ENCODE results near the gene F2RL1.

DNA sequence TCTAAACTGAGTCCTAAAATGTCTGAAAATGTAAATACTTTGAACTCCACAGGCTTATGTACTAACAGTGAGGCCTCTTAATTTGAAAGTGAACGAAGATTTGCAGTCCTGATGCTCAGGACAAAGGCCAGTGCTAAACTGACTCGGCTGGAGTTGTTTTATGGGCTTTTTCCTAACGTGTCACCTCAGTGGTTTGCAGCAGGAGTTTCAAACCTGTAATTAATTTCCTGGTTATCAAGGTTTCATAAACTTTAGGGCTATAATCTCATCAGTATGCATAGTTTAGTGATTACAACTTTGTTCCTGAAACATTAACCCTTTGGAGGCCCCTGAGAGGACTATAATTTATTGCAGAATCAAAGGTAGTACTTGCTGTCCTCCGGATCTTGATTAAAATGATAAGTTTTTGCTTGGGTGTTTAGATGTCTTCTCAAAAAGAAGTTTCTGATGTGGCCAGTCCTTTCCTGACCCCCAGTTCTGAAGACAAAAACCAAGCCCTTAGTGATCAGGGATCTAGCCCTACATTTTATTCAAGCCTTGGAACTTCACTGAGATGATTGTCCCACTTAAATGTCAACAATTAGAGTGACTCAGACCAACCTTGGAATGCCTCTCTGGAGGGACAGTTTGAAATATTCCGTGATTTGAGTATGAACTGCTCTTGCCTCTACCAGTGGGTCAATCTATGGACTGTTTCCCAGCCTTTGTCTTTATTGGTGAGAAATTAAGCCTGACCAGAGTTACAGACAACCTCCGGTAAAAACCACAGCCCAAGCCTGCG, 19.8 kb downstream of the F2RL1 start:
- TF ChIP-seq ZFP3 (CRISPR knock-in tag; IDR thresholded peaks at IDR 0.05) (no peak), ARNTL (CRISPR knock-in tag; IDR thresholded peaks at IDR 0.05; ENCODE audit: borderline replicate concordance, low read depth) (no peak), PPARA (CRISPR knock-in tag; IDR thresholded peaks at IDR 0.05; ENCODE audit: borderline replicate concordance) (no peak), TCF4 (CRISPR knock-in tag; IDR thresholded peaks at IDR 0.05; ENCODE audit: borderline replicate concordance) (no peak), GLIS3 (CRISPR knock-in tag; IDR thresholded peaks at IDR 0.05) (no peak), OSR1 (CRISPR knock-in tag; IDR thresholded peaks at IDR 0.05) (no peak)
- TF ChIP-seq, protein P1, sequence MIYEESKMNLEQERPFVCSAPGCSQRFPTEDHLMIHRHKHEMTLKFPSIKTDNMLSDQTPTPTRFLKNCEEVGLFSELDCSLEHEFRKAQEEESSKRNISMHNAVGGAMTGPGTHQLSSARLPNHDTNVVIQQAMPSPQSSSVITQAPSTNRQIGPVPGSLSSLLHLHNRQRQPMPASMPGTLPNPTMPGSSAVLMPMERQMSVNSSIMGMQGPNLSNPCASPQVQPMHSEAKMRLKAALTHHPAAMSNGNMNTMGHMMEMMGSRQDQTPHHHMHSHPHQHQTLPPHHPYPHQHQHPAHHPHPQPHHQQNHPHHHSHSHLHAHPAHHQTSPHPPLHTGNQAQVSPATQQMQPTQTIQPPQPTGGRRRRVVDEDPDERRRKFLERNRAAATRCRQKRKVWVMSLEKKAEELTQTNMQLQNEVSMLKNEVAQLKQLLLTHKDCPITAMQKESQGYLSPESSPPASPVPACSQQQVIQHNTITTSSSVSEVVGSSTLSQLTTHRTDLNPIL (CRISPR knock-in tag; IDR thresholded peaks at IDR 0.05; ENCODE audit: low read depth) = no peak
- TF ChIP-seq, protein P2, sequence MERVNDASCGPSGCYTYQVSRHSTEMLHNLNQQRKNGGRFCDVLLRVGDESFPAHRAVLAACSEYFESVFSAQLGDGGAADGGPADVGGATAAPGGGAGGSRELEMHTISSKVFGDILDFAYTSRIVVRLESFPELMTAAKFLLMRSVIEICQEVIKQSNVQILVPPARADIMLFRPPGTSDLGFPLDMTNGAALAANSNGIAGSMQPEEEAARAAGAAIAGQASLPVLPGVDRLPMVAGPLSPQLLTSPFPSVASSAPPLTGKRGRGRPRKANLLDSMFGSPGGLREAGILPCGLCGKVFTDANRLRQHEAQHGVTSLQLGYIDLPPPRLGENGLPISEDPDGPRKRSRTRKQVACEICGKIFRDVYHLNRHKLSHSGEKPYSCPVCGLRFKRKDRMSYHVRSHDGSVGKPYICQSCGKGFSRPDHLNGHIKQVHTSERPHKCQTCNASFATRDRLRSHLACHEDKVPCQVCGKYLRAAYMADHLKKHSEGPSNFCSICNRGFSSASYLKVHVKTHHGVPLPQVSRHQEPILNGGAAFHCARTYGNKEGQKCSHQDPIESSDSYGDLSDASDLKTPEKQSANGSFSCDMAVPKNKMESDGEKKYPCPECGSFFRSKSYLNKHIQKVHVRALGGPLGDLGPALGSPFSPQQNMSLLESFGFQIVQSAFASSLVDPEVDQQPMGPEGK (CRISPR knock-in tag; IDR thresholded peaks at IDR 0.05; ENCODE audit: borderline replicate concordance) = no peak
- TF ChIP-seq, protein P3, sequence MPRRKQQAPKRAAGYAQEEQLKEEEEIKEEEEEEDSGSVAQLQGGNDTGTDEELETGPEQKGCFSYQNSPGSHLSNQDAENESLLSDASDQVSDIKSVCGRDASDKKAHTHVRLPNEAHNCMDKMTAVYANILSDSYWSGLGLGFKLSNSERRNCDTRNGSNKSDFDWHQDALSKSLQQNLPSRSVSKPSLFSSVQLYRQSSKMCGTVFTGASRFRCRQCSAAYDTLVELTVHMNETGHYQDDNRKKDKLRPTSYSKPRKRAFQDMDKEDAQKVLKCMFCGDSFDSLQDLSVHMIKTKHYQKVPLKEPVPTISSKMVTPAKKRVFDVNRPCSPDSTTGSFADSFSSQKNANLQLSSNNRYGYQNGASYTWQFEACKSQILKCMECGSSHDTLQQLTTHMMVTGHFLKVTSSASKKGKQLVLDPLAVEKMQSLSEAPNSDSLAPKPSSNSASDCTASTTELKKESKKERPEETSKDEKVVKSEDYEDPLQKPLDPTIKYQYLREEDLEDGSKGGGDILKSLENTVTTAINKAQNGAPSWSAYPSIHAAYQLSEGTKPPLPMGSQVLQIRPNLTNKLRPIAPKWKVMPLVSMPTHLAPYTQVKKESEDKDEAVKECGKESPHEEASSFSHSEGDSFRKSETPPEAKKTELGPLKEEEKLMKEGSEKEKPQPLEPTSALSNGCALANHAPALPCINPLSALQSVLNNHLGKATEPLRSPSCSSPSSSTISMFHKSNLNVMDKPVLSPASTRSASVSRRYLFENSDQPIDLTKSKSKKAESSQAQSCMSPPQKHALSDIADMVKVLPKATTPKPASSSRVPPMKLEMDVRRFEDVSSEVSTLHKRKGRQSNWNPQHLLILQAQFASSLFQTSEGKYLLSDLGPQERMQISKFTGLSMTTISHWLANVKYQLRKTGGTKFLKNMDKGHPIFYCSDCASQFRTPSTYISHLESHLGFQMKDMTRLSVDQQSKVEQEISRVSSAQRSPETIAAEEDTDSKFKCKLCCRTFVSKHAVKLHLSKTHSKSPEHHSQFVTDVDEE (CRISPR knock-in tag; IDR thresholded peaks at IDR 0.05) = no peak
